NCI-H2196 (cell line): ENCODE results near the gene AMBP.

ENCODE experiments used
- DNase-seq: peaks from one replicate; lab custom pipeline; 2025; ENCODE audit not compliant: unreplicated experiment; lab: John Stamatoyannopoulos, UW

Gene AMBP

GRCh38 chr9:114033397-114034103 is 44.5 kb downstream of the AMBP start:
- DNase-seq: no peak

DNA sequence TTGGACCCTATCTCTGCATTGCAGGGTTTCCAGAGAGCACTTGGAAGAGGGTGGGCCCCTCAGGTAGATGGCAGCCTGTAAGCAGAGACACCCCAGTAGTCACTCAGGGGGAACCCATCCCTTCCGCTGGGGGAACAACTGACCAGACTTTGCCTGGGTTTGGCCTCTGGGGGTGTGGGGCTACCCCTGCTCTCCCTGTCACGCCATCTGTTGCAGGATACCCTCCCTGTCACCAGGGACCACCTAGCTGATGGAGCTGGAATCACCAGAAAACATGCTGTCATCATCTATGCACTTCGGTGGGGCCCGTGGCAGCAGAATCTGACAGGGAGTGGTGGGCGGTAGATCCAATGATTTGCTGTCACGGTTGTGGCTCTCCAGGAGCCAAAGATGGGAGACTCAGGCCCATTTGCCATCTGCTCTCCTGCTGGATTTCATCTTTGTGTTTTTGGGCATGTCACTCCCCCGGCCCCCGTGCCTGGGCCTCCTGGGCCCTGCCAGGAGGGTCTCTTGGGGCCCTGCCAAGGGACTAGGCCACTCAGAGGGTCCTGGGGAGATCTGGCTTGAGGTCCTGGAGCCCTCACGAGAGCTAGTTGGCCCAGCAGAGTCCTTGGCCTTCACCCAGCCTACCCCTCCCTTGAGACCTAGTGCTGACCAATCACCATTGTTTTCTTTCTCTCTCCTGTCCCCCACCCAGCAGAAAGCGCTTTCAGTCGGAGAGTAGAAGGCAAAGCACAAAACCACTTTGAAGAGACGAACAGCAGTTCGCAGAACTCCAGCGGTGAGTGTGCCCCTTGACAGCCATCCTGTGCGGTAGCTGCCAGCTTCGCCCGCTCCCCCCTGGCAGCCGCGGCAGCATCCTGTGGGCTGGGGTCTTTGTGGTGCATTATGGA is 45.9 kb downstream of the AMBP start:
- no peak for DNase-seq

GRCh38 chr9:114031037-114031630 is 47.0 kb downstream of the AMBP start:
- DNase-seq: no peak

DNA sequence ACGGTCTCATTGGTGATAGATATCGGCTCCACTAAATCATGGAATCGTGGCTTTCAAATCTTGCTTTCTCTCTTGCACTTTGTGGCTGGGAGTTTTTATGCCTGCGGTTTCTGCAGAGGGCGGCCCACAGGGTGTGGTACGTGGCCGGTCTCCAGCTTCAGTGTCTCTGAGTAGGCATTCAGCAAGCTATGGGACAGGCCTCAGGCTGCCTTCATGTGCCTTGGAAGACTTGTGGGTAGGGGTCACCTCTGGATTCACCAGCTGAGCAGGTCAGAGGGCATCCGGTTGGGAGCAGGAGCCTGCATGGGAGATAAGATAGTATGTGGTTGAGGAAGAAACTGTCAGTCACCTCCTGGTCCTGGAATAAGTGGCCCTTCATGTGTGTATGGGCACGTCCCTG is 47.7 kb downstream of the AMBP start:
- no peak for DNase-seq

DNA sequence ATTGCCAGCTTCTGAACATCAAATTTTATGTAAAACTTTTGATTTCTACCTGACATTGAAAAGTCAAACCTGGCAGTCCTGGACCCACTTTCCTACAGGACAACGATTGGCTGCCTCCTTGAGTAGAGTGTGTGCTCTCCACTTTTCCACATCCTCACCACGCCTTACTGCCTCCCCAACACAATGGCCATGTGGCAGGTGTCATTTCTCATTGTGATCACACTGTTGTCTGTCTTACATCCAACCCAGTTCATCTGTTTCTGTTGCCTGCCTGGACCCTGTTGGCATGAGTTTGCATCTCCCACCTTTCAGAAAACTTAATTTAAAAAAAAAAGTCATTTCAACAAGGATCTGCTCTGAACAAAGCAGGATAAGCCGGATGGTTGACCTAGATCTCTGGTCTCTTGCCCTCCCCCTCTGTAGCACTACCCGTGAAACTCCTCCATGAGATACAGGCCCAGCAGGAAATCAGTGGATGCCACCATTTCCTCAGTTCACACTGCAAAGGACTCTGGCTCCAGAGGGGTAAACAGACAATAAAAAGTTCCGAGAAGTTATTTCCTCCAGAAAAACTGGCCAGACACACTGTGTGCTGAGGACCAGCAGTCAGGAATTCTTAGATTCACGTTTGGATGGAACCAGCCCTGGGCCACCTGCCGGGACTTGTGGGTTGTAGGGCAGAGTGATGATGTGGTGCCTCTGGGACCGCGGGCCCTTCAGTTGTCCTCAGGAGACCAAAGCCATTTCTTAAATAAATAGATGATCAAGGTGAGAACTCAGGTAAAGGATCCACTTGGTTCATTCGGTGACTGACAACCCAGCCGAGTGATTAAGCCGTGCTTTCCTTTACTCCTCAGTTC is 48.6 kb downstream of the AMBP start:
- no peak for DNase-seq

DNA sequence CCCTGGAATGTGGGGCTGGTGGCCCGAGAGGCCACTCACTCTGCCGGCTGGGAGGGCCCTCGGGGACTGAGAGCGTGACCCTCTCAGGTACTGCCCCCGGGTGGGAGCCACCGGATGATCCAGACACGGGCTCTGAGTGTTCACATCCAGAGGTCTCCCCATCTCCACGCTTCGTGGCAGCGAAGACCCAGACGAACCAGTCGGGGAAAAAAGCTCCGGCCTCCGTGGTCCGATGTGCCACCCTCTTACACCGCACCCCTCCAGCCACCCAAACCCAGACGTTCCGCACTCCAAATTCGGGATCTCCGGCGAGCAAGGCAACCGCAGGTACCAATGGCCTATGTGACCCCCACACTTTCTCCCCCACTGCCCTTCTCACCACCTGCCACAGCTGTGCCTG is 49.5 kb downstream of the AMBP start:
- DNase-seq: no peak

GRCh38 chr9:114027863-114028465 is 50.1 kb downstream of the AMBP start:
- DNase-seq: no peak

GRCh38 chr9:114027159-114027862 is 50.8 kb downstream of the AMBP start:
- no peak for DNase-seq

GRCh38 chr9:114026335-114026734 is 51.8 kb downstream of the AMBP start:
- no peak for DNase-seq

DNA sequence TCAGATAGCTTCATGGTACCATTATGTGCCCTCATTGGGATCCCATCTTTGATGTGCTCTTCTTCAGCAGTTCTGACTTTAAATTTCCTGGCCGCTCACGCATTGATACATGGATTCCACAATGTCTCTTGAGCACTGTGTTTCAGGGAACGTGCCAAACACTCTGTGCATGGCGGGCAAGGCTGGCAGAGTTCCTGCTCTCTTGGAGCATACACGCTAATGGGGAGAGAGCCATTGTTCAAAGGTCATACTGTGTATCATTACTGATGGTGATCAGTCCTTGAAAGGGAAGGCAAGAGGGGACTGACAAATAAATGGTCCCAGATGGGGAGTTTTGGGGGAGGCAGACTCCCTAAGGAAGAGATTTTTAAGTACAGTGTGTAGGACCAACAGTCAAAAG is 52.3 kb downstream of the AMBP start:
- no peak for DNase-seq

DNA sequence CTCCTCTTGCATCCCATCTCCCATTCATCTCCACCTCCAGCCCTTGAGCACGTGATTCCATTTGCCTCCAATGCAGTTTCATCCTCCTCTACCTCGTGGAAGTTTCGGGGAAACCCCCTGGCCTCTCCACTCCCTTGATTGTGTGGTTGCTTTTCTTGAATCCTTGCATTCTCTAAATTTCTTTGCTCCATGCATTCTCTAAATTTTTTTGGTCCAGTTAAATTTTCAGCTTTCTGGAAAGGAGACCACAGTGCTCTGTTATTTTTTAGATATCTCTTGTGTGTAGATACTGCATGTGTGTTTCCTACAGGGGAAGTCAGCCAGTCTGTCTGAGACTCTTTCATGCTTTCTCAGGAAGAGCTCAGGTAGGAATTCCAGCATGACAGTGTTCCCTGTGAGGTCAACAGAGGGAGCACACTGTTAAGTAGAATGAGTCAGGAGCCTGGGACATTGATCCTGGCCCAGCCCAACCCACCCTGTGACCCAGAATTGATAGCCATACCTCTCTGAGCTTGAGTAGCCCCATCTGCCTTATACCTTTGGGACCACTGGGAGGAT is 52.8 kb downstream of the AMBP start:
- no peak for DNase-seq

DNA sequence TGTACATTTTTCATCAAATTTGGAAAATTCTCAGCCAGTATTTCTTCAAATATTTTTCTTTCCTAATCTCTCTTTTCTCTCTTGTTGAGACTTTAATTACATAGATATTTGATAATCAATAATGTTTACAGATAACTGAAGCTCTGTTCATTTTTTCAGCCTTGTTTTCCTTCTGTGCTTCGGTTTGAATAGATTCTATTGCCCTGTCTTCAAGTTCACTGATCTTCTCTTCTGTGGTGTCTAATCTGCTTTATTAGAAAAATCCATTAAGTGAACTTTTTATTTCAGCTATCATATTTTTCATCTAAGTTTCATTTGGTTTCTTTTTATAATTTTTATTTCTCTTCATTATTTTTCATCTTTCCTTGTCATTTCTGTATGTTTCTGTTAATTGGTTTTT is 54.1 kb downstream of the AMBP start:
- DNase-seq: no peak

DNA sequence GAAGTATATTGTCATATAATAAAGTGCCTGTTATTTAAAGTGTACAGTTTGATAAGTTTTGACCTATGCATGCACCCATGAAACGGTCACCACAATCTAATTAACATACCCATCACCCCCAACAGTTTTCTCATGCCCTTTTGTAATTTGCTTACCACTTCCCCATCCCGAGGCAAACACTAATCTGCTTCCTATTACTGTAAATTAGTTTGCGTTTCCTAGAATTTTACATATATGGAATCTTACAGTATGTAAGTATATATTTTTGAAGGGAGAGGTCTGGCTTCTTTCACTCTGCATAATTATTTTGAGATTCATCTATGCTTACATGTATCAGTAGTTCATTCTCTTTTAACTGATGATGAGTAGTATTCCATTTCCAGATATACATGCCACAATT is 56.5 kb downstream of the AMBP start:
- DNase-seq: no peak

GRCh38 chr9:114017741-114018715 is 60.1 kb downstream of the AMBP start:
- DNase-seq: no peak

GRCh38 chr9:114016629-114017423 is 61.3 kb downstream of the AMBP start:
- DNase-seq: no peak

- no peak for DNase-seq
These were observed 62.0 kb downstream of the AMBP start for GRCh38 chr9:114016101-114016500.

- no peak for DNase-seq
These were observed 62.5 kb downstream of the AMBP start for GRCh38 chr9:114015607-114016006.

- no peak for DNase-seq
These were observed 64.1 kb downstream of the AMBP start for GRCh38 chr9:114014044-114014443.
